Measurements from ENCODE around the gene ADGRD2.

Gene ADGRD2

GRCh38 chr9:124420991-124421543 is 29.2 kb upstream of the ADGRD2 start:
- TF ChIP-seq FOXP2 (optimal IDR thresholded peaks at IDR 0.05; ENCODE audit: borderline replicate concordance, extremely low read depth, extremely low read length, insufficient read depth) = no peak
- no peak for TF ChIP-seq REST (IDR thresholded peaks at IDR 0.05; ENCODE audit: insufficient read depth in 1 of 2, low read depth in 2 of 2, low read length in 2 of 2)
- TF ChIP-seq POLR2AphosphoS5 (IDR thresholded peaks at IDR 0.05; ENCODE audit: low read depth, low read length) = no peak
- no peak for TF ChIP-seq TAF1 (IDR thresholded peaks at IDR 0.05; ENCODE audit: borderline replicate concordance, insufficient read depth, low read length)
- TF ChIP-seq SIN3A (IDR thresholded peaks at IDR 0.05; ENCODE audit: borderline replicate concordance, insufficient read depth, low read length) = no peak

- TF ChIP-seq SIN3A (IDR thresholded peaks at IDR 0.05; ENCODE audit: borderline replicate concordance, insufficient read depth, low read length) (no peak), TAF1 (IDR thresholded peaks at IDR 0.05; ENCODE audit: borderline replicate concordance, insufficient read depth, low read length) (no peak), FOXP2 (optimal IDR thresholded peaks at IDR 0.05; ENCODE audit: borderline replicate concordance, extremely low read depth, extremely low read length, insufficient read depth) (no peak), POLR2AphosphoS5 (IDR thresholded peaks at IDR 0.05; ENCODE audit: low read depth, low read length) (no peak), REST (IDR thresholded peaks at IDR 0.05; ENCODE audit: insufficient read depth in 1 of 2, low read depth in 2 of 2, low read length in 2 of 2) (no peak)
Measured at GRCh38 chr9:124423155-124423554, 27.1 kb upstream of the ADGRD2 start.

GRCh38 chr9:124423591-124423990 is 26.7 kb upstream of the ADGRD2 start:
- TF ChIP-seq SIN3A (IDR thresholded peaks at IDR 0.05; ENCODE audit: borderline replicate concordance, insufficient read depth, low read length) (no peak), REST (IDR thresholded peaks at IDR 0.05; ENCODE audit: insufficient read depth in 1 of 2, low read depth in 2 of 2, low read length in 2 of 2) (no peak), FOXP2 (optimal IDR thresholded peaks at IDR 0.05; ENCODE audit: borderline replicate concordance, extremely low read depth, extremely low read length, insufficient read depth) (no peak), POLR2AphosphoS5 (IDR thresholded peaks at IDR 0.05; ENCODE audit: low read depth, low read length) (no peak), TAF1 (IDR thresholded peaks at IDR 0.05; ENCODE audit: borderline replicate concordance, insufficient read depth, low read length) (no peak)

- TF ChIP-seq FOXP2 (optimal IDR thresholded peaks at IDR 0.05; ENCODE audit: borderline replicate concordance, extremely low read depth, extremely low read length, insufficient read depth) = no peak
- TF ChIP-seq REST (IDR thresholded peaks at IDR 0.05; ENCODE audit: insufficient read depth in 1 of 2, low read depth in 2 of 2, low read length in 2 of 2) = no peak
- no peak for TF ChIP-seq POLR2AphosphoS5 (IDR thresholded peaks at IDR 0.05; ENCODE audit: low read depth, low read length)
- no peak for TF ChIP-seq TAF1 (IDR thresholded peaks at IDR 0.05; ENCODE audit: borderline replicate concordance, insufficient read depth, low read length)
- TF ChIP-seq SIN3A (IDR thresholded peaks at IDR 0.05; ENCODE audit: borderline replicate concordance, insufficient read depth, low read length) = no peak
Measured at GRCh38 chr9:124426361-124426760, 23.9 kb upstream of the ADGRD2 start.

Data from PFSK-1 (cell line).